ENCODE measurements around the gene ZFR2.

ZFR2 gene

GRCh38 chr19:3803114-3803888 lies 65.5 kb downstream of the ZFR2 start:
- Histone ChIP-seq H3K4me1 (ENCODE audit: control insufficient read depth, low read length) (no peaks in the 10 kb centered on the region), H3K27me3 (ENCODE audit: control insufficient read depth, low read length) (peaks cover 14% of the 10 kb centered on the region)
- TF ChIP-seq, protein P1, sequence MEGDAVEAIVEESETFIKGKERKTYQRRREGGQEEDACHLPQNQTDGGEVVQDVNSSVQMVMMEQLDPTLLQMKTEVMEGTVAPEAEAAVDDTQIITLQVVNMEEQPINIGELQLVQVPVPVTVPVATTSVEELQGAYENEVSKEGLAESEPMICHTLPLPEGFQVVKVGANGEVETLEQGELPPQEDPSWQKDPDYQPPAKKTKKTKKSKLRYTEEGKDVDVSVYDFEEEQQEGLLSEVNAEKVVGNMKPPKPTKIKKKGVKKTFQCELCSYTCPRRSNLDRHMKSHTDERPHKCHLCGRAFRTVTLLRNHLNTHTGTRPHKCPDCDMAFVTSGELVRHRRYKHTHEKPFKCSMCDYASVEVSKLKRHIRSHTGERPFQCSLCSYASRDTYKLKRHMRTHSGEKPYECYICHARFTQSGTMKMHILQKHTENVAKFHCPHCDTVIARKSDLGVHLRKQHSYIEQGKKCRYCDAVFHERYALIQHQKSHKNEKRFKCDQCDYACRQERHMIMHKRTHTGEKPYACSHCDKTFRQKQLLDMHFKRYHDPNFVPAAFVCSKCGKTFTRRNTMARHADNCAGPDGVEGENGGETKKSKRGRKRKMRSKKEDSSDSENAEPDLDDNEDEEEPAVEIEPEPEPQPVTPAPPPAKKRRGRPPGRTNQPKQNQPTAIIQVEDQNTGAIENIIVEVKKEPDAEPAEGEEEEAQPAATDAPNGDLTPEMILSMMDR (IDR thresholded peaks at IDR 0.05; ENCODE audit: low read depth, low read length, poor library complexity, severe bottlenecking) = no peak
- TF ChIP-seq EZH2phosphoT487 (IDR thresholded peaks at IDR 0.05; ENCODE audit: borderline replicate concordance, low read length) = no peak

DNA sequence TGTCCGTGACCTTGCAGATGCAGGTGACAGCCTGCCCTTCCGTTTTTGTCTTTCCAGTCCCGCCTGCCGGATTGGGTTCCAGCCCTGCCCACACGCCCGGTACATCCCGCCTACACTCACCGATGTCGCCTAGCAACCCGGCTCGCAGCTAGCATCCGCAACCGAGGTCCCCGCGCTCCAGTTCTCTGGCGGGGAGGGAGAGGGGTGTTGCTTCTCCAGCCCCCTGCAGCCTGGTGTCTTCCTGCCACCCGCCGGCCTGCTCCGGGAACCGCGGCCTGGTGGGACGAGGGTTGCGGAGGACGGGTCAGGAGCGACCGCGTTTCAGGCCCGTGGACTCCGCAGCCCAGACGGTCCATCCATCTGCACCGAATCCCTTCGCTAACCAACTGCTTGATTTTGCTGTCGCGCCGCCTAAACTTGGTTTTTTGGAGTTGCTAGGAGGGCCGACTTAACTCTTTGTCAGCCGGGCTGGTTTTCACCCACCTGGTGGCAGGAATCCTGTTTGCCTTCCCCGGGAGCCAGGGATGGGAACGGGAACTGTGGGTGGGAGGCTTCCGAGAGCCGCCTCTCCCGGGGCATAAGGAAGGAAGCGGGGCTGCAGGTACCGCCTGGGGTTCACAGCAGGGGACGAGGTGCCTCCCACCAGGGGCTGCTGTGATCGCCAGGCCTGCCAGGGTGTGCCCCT lies 67.3 kb downstream of the ZFR2 start:
- peak; percentile 60; the same call in 1 of the 2 replicates for TF ChIP-seq EZH2phosphoT487 (IDR thresholded peaks at IDR 0.05; ENCODE audit: borderline replicate concordance, low read length)
- TF ChIP-seq, protein P1 (IDR thresholded peaks at IDR 0.05; ENCODE audit: low read depth, low read length, poor library complexity, severe bottlenecking) = no peak
- H3K9me3 ChIP-seq (ENCODE audit: control insufficient read depth, insufficient read depth, low read length) = no peaks in the 10 kb centered on the region
- H3K4me2 ChIP-seq (ENCODE audit: low read length) = no peak overlapping the region
- no peak overlapping the region for H3K4me3 ChIP-seq (ENCODE audit: low read length)
- H3K9me2 ChIP-seq (replicated peaks; ENCODE audit: control insufficient read depth, low read length) = no peaks in the 10 kb centered on the region
- no peak overlapping the region for H3K27ac ChIP-seq (ENCODE audit: low read depth, low read length)
- no peaks in the 10 kb centered on the region for H3F3A ChIP-seq (ENCODE audit: control insufficient read depth, insufficient read depth)
- no peaks in the 10 kb centered on the region for H3K36me3 ChIP-seq (ENCODE audit: control insufficient read depth, low read length)
- H3K27me3 ChIP-seq (ENCODE audit: control insufficient read depth, low read length) = peaks cover 14% of the 10 kb centered on the region
- H3K4me1 ChIP-seq (ENCODE audit: control insufficient read depth, low read length) = no peaks in the 10 kb centered on the region
- no peaks in the 10 kb centered on the region for H4K20me1 ChIP-seq (ENCODE audit: control insufficient read depth, insufficient read depth, low read depth, low read length)
- H3K79me2 ChIP-seq (ENCODE audit: control insufficient read depth, low read length) = no peaks in the 10 kb centered on the region

More at GRCh38 chr19:3803114-3803888, 65.5 kb downstream of the ZFR2 start:
- peaks cover 4% of the 10 kb centered on the region; the same call in 1 of the 2 replicates for H3K9me3 ChIP-seq (ENCODE audit: control insufficient read depth, insufficient read depth, low read length)
- H3K79me2 ChIP-seq (ENCODE audit: control insufficient read depth, low read length) = no peaks in the 10 kb centered on the region
- no peaks in the 10 kb centered on the region for H3K9me2 ChIP-seq (replicated peaks; ENCODE audit: control insufficient read depth, low read length)
- no peaks in the 10 kb centered on the region for H4K20me1 ChIP-seq (ENCODE audit: control insufficient read depth, insufficient read depth, low read depth, low read length)
- H3K4me2 ChIP-seq (ENCODE audit: low read length) = no peak overlapping the region
- no peaks in the 10 kb centered on the region; the same call in 1 of the 2 replicates for H3F3A ChIP-seq (ENCODE audit: control insufficient read depth, insufficient read depth)
- no peaks in the 10 kb centered on the region for H3K36me3 ChIP-seq (ENCODE audit: control insufficient read depth, low read length)
- no peak overlapping the region for H3K4me3 ChIP-seq (ENCODE audit: low read length)
- no peak overlapping the region for H3K27ac ChIP-seq (ENCODE audit: low read depth, low read length)

GRCh38 chr19:3800996-3801395 lies 67.8 kb downstream of the ZFR2 start:
- Histone ChIP-seq H3K4me1 (ENCODE audit: control insufficient read depth, low read length) (no peaks in the 10 kb centered on the region), H3K4me2 (ENCODE audit: low read length) (no peak overlapping the region), H3K9me3 (ENCODE audit: control insufficient read depth, insufficient read depth, low read length) (no peaks in the 10 kb centered on the region), H3K79me2 (ENCODE audit: control insufficient read depth, low read length) (no peaks in the 10 kb centered on the region), H3K9me2 (replicated peaks; ENCODE audit: control insufficient read depth, low read length) (no peaks in the 10 kb centered on the region), H3K36me3 (ENCODE audit: control insufficient read depth, low read length) (no peaks in the 10 kb centered on the region), H4K20me1 (ENCODE audit: control insufficient read depth, insufficient read depth, low read depth, low read length) (no peaks in the 10 kb centered on the region), H3K27ac (ENCODE audit: low read depth, low read length) (no peak overlapping the region), H3F3A (ENCODE audit: control insufficient read depth, insufficient read depth) (no peaks in the 10 kb centered on the region), H3K27me3 (ENCODE audit: control insufficient read depth, low read length) (peaks cover 14% of the 10 kb centered on the region), H3K4me3 (ENCODE audit: low read length) (no peak overlapping the region)
- TF ChIP-seq, protein P1 (IDR thresholded peaks at IDR 0.05; ENCODE audit: low read depth, low read length, poor library complexity, severe bottlenecking) = no peak
- TF ChIP-seq EZH2phosphoT487 (IDR thresholded peaks at IDR 0.05; ENCODE audit: borderline replicate concordance, low read length) = no peak
